C4-2B (cell line): ENCODE data around the gene SUSD5.
"Not testable (repeated sequence)": the region's sequence is repeated elsewhere in the genome, so short reads cannot be mapped to it uniquely, and the experiment has no call there.

Experiments used
- H3K27ac ChIP-seq: fragments of 450-650 bp; 2 replicates; pipeline ENCODE4 v1.5.1; 2017
- ZFX ChIP-seq: fragments of 450-650 bp; IDR thresholded peaks from 2 replicates; pipeline ENCODE4 v1.6.1; 2017
- TF ChIP-seq, protein P1 (sequence below): fragments of 450-650 bp; conservative IDR thresholded peaks from 2 replicates; pipeline ENCODE4 v1.5.1; 2017; ENCODE audit warnings: mild to moderate bottlenecking

Gene SUSD5

DNA sequence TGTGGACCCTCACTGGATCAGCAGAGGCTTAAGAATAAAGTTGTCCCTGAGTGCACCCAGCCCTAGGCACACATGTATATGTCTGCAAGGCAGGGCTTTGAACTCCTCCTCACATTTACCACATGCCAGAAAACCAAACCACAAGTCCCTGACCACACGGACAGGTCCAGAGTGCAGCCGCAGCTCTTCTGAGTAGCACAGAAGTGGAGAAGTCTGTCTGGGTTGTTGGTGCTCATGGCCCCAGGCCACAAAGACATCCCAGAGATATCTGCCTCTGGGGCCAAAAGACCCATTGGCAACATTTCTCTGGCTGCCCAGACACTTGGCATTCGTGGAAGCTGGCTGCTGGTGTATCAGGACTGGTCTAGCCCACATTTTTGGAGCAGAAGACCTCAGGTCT lies 17.4 kb downstream of the SUSD5 start:
- no peak overlapping the region for H3K27ac ChIP-seq
- TF ChIP-seq ZFX: no peak
- TF ChIP-seq, protein P1, sequence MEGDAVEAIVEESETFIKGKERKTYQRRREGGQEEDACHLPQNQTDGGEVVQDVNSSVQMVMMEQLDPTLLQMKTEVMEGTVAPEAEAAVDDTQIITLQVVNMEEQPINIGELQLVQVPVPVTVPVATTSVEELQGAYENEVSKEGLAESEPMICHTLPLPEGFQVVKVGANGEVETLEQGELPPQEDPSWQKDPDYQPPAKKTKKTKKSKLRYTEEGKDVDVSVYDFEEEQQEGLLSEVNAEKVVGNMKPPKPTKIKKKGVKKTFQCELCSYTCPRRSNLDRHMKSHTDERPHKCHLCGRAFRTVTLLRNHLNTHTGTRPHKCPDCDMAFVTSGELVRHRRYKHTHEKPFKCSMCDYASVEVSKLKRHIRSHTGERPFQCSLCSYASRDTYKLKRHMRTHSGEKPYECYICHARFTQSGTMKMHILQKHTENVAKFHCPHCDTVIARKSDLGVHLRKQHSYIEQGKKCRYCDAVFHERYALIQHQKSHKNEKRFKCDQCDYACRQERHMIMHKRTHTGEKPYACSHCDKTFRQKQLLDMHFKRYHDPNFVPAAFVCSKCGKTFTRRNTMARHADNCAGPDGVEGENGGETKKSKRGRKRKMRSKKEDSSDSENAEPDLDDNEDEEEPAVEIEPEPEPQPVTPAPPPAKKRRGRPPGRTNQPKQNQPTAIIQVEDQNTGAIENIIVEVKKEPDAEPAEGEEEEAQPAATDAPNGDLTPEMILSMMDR: no peak

DNA sequence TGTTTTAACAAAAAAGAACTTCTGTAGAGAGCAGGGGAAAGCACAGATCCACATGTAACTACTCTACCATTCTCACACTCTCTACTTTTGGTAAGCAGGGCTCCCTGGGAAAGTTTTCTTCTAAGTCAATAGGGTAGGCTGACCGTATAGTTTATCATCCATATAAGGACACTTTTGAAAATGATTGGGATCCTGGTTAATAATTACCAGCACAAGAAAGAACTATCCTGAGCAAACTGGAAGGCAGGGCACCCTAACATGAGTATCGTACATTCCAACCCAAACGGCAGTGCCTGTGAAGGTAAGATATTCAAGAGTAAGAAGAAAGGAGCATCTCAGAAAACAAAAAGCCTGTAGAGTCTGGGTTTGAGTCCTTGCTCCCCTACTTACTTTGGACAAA lies 22.1 kb downstream of the SUSD5 start:
- TF ChIP-seq, protein P1: no peak
- TF ChIP-seq ZFX: no peak
- no peak overlapping the region for H3K27ac ChIP-seq

DNA sequence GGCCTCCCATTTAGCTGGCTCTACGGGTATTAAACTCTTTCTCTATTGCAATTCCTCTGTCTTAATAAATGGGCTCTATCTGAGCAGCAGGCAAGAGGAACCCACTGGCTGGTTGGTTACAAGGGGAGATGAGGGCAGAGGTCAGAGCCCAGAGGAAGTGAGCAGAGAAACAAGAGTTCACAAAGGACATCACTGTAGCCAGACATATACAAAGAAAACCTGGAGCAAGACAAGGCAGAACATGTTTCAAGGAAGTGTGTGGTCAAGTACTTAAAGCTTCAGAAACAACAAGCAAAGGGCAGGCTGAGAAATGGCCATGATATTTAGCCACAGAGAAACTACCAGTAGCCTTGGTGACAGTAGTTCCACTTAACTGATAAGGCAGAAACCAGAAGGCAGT lies 24.3 kb downstream of the SUSD5 start:
- TF ChIP-seq, protein P1: no peak
- no peak overlapping the region for H3K27ac ChIP-seq

- TF ChIP-seq, protein P1: no peak
- TF ChIP-seq ZFX: no peak
These were observed 31.3 kb downstream of the SUSD5 start for GRCh38 chr3:33187368-33187634.

GRCh38 chr3:33186524-33187367 lies 31.9 kb downstream of the SUSD5 start:
- H3K27ac ChIP-seq: no peak overlapping the region
- TF ChIP-seq, protein P1: no peak
- no peak for TF ChIP-seq ZFX

More at GRCh38 chr3:33187368-33187634, 31.3 kb downstream of the SUSD5 start:
- no peak overlapping the region for H3K27ac ChIP-seq

GRCh38 chr3:33184863-33185262 lies 33.7 kb downstream of the SUSD5 start:
- H3K27ac ChIP-seq: no peak overlapping the region
- TF ChIP-seq, protein P1: no peak
- no peak for TF ChIP-seq ZFX

DNA sequence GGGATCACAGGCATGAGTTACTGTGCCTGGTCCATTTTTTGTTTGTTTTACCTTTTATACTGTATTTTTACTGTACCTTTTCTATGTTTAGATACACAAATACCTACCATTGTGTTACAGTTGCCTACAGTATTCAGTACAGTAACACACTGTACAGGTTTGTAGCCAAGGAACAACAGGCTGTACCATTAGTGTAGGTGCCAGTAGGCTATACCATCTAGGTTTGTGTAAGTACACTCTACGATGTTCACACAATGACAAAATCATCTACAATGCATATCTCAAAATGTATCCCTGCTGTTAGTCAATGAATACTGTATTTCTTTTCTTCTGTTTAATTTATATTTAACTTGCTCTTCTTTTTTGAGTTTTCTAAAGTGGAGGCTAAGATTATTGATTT lies 37.0 kb downstream of the SUSD5 start:
- H3K27ac ChIP-seq: not testable (repeated sequence)

DNA sequence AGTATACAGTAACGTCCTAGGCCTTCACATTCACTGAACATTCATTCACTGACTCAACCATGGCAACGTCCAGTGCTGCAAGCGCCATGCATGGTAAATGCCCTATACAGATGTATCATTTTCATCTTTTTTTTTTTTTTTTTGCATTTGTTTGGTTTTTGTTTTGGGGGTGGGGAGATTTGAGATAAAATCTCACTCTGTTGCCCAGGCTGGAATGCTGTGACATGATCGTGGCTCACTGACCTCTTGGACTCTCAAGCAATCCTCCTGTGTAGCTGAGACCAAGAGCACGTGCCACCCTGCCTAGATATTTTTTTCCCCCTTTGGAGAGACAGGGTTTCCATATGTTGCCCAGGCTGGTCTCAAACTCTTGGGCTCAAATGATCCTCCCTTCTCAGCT lies 37.4 kb downstream of the SUSD5 start:
- no peak overlapping the region for H3K27ac ChIP-seq
- no peak for TF ChIP-seq ZFX
- TF ChIP-seq, protein P1: no peak
